CD14-positive monocyte (primary cell): ENCODE data around the gene TBC1D7. TPM values are rescaled to one million over a fixed set of nuclear protein-coding genes. Genes with fewer than 3 reads are reported as not detected.

Experiments
- DNase-seq, 3 donors: peaks; one replicate each; pipeline ENCODE4 v3.0.0-alpha.2; 2011 to 2022
- H2AFZ ChIP-seq: 2 replicates; pipeline ENCODE4 v1.6.0; 2012; ENCODE audit warnings: mild to moderate bottlenecking, low read depth, low read length, inconsistent platforms; ENCODE audit not compliant: insufficient read depth, poor library complexity, severe bottlenecking
- H3K27ac ChIP-seq, 2 donors: 1 replicate in 1 of 2; 2 replicates in 1 of 2; pipeline ENCODE4 v1.5.1; 2012 to 2013; ENCODE audit warnings: low read length in 2 of 2, control low read depth in 1 of 2, inconsistent platforms in 1 of 2, low read depth in 1 of 2, mild to moderate bottlenecking in 1 of 2
- H3K27me3 ChIP-seq, 2 donors: one replicate each; pipeline versions ENCODE4 v1.6.0 to v1.6.1; 2011 to 2013; ENCODE audit warnings: low read length in 2 of 2; ENCODE audit not compliant: control insufficient read depth in 2 of 2, insufficient read depth in 2 of 2
- H3K36me3 ChIP-seq, 2 donors: replicated peaks in 1 of 2; 1 replicate in 1 of 2; 2 replicates in 1 of 2; pipeline versions ENCODE4 v1.5.1 to v1.6.1; 2012 to 2013; ENCODE audit warnings: low read length in 2 of 2, control low read depth in 1 of 2, inconsistent platforms in 1 of 2, mild to moderate bottlenecking in 1 of 2; ENCODE audit not compliant: insufficient read depth in 2 of 2, control insufficient read depth in 1 of 2
- H3K4me1 ChIP-seq, 2 donors: 1 replicate in 1 of 2; 2 replicates in 1 of 2; pipeline versions ENCODE4 v1.5.1 to v1.6.1; 2012 to 2013; ENCODE audit warnings: low read length in 2 of 2, control low read depth in 1 of 2, inconsistent platforms in 1 of 2, mild to moderate bottlenecking in 1 of 2, moderate library complexity in 1 of 2; ENCODE audit not compliant: insufficient read depth in 2 of 2, control insufficient read depth in 1 of 2
- H3K4me2 ChIP-seq: replicated peaks from 2 replicates; pipeline ENCODE3; 2012; ENCODE audit warnings: low read length, moderate library complexity, mild to moderate bottlenecking; ENCODE audit not compliant: poor library complexity, severe bottlenecking; ENCODE audit errors: extremely low read depth
- H3K4me3 ChIP-seq, 3 experiments: fragments of 200-600 bp in 1 of 3; sonication (generic) in 1 of 3; replicated peaks in 1 of 3; 1 replicate in 2 of 3; 2 replicates in 1 of 3; pipeline ENCODE4 v1.5.1; 2011 to 2013; ENCODE audit warnings: low read length in 3 of 3, mild to moderate bottlenecking in 3 of 3, control low read depth in 2 of 3, low read depth in 2 of 3, inconsistent platforms in 1 of 3, moderate library complexity in 1 of 3
- H3K79me2 ChIP-seq: 2 replicates; pipeline ENCODE4 v1.6.0; 2012; ENCODE audit warnings: mild to moderate bottlenecking, control low read depth, inconsistent platforms, low read length, moderate library complexity; ENCODE audit not compliant: insufficient read depth
- H3K9ac ChIP-seq: 2 replicates; pipeline ENCODE4 v1.6.0; 2017; ENCODE audit warnings: low read length, mild to moderate bottlenecking; ENCODE audit not compliant: insufficient read depth, poor library complexity, severe bottlenecking
- H3K9me3 ChIP-seq, 2 donors: replicated peaks in 1 of 2; 1 replicate in 1 of 2; 2 replicates in 1 of 2; pipeline versions ENCODE4 v1.5.1 to v1.6.1; 2012 to 2013; ENCODE audit warnings: low read length in 2 of 2, control low read depth in 1 of 2; ENCODE audit not compliant: control insufficient read depth in 1 of 2, insufficient read depth in 1 of 2
- H4K20me1 ChIP-seq: 2 replicates; pipeline ENCODE4 v1.6.0; 2012; ENCODE audit warnings: mild to moderate bottlenecking, low read length, control low read depth, moderate library complexity; ENCODE audit not compliant: insufficient read depth
- H3K27ac Mint-ChIP-seq, 7 donors: one replicate each; pipeline ENCODE4 v1.8.0; 2020; ENCODE audit warnings: mild to moderate bottlenecking in 7 of 7, mixed read lengths in 7 of 7, moderate library complexity in 6 of 7, inconsistent platforms in 2 of 7
- H3K27me3 Mint-ChIP-seq, 3 donors: one replicate each; pipeline ENCODE4 v1.8.0; 2021 to 2022; ENCODE audit warnings: low read depth in 3 of 3, mild to moderate bottlenecking in 3 of 3, mixed read lengths in 3 of 3, moderate library complexity in 3 of 3, inconsistent platforms in 1 of 3
- H3K36me3 Mint-ChIP-seq, 2 donors: one replicate each; pipeline ENCODE4 v1.8.0; 2020; ENCODE audit warnings: mixed read lengths in 2 of 2, inconsistent platforms in 1 of 2, mild to moderate bottlenecking in 1 of 2
- H3K4me1 Mint-ChIP-seq: one replicate; pipeline ENCODE4 v1.8.0; 2020; ENCODE audit warnings: mild to moderate bottlenecking, mixed read lengths
- H3K4me3 Mint-ChIP-seq, 2 donors: one replicate each; pipeline ENCODE4 v1.8.0; 2020; ENCODE audit warnings: mild to moderate bottlenecking in 2 of 2, mixed read lengths in 2 of 2, moderate library complexity in 1 of 2
- H3K9me3 Mint-ChIP-seq, 7 donors: one replicate each; pipeline ENCODE4 v1.8.0; 2020 to 2022; ENCODE audit warnings: mixed read lengths in 7 of 7, mild to moderate bottlenecking in 6 of 7, moderate library complexity in 6 of 7, inconsistent platforms in 2 of 7
- CTCF ChIP-seq: fragments of 200-600 bp; IDR thresholded peaks from one replicate; pipeline ENCODE4 v1.8.0; 2022; ENCODE audit warnings: antibody characterized with exemption, mild to moderate bottlenecking
- WGBS: methylation state at CpG from one replicate; pipeline ENCODE4 v1.1.5; 2013; ENCODE audit warnings: missing lambda C conversion rate; ENCODE audit not compliant: insufficient coverage; 5-methylcytosine and 5-hydroxymethylcytosine counted together
- intact Hi-C, 2 donors: fragments of 100-400 bp; cut with micrococcal nuclease; formaldehyde crosslinking; loops; one replicate each; pipeline versions ENCODE4 v1.15.0 to v1.15.1; 2023
- polyA plus RNA-seq, 3 donors: library from polyadenylated mRNA; depleted of rRNA in 1 of 3; unstranded in 2 of 3; stranded (reverse) in 1 of 3; fragments of 300-500 nt in 2 of 3; fragments of >200 nt in 1 of 3; fragmentation: Illumina TruSeq in 2 of 3; gene quantifications; 1 replicate in 2 of 3; 2 replicates in 1 of 3; pipeline ENCODE4 v1.2.3, GENCODE V29; 2012 to 2021

Gene TBC1D7
- polyA plus RNA-seq, 3 donors = 12.2 to 34.3 (median 34.3) TPM

- H3K27ac Mint-ChIP-seq = peak overlapping the region in 4 of 7 donors; percentile 41 to 78 (median 63)
- Histone ChIP-seq H3K36me3 (peaks cover 2 to 10% of the 10 kb centered on the region in 2 donors), H3K27ac (peak overlapping the region in 1 of 2 donors; percentile 42), H4K20me1 (no peaks in the 10 kb centered on the region), H3K9ac (no peak overlapping the region), H3K27me3 (no peaks in the 10 kb centered on the region), H3K79me2 (no peaks in the 10 kb centered on the region), H3K4me1 (peaks cover 13 to 16% of the 10 kb centered on the region in 2 donors), H3K4me2 (no peak overlapping the region), H2AFZ (peak overlapping the region; percentile 48), H3K4me3 (no peak overlapping the region), H3K9me3 (no peaks in the 10 kb centered on the region)
- 68% methylated on average over 5 of the region's 6 CpGs for WGBS
- peak overlapping the region in 1 of 2 donors; percentile 67 for H3K4me3 Mint-ChIP-seq
- peaks cover 24% of the 10 kb centered on the region for H3K4me1 Mint-ChIP-seq
- H3K36me3 Mint-ChIP-seq = peaks cover 17 to 19% of the 10 kb centered on the region in 2 donors
- DNase-seq = peak; percentile 9 to 35 (median 24)
- intact Hi-C loops = no loop called here
- no peaks in the 10 kb centered on the region for H3K27me3 Mint-ChIP-seq
- H3K9me3 Mint-ChIP-seq = no peaks in the 10 kb centered on the region
- TF ChIP-seq CTCF = no peak
Observed at GRCh38 chr6:13360671-13361540, 32.6 kb upstream of the TBC1D7 start.

- no peak for TF ChIP-seq CTCF
- Mint-ChIP-seq H3K4me3 (no peak overlapping the region), H3K9me3 (no peaks in the 10 kb centered on the region), H3K27ac (no peak overlapping the region), H3K36me3 (peaks cover 3 to 7% of the 10 kb centered on the region in 2 donors), H3K4me1 (peaks cover 40% of the 10 kb centered on the region), H3K27me3 (peaks cover 0 to 2% (median 0%) of the 10 kb centered on the region in 3 donors)
- H3K27ac ChIP-seq = no peak overlapping the region
- no peak overlapping the region for H3K4me2 ChIP-seq
- peaks cover 29 to 32% of the 10 kb centered on the region in 2 donors for H3K4me1 ChIP-seq
- H3K4me3 ChIP-seq = no peak overlapping the region
- no peaks in the 10 kb centered on the region for H4K20me1 ChIP-seq
- no peaks in the 10 kb centered on the region for H3K9me3 ChIP-seq
- intact Hi-C loops = no loop called here
- no peak overlapping the region for H2AFZ ChIP-seq
- no peaks in the 10 kb centered on the region for H3K79me2 ChIP-seq
- no peak for DNase-seq
- no peaks in the 10 kb centered on the region for H3K27me3 ChIP-seq
- H3K9ac ChIP-seq = no peak overlapping the region
- H3K36me3 ChIP-seq = no peaks in the 10 kb centered on the region
- WGBS = no CpG with 5 or more reads among the region's 6 CpGs
Observed at GRCh38 chr6:13359287-13359686, 30.9 kb upstream of the TBC1D7 start.
